Liver (tissue), 9 donors: Measurements from ENCODE around the gene XXYLT1. TPM values are rescaled to one million over a fixed set of nuclear protein-coding genes. Genes with fewer than 3 reads are reported as not detected.

Experiments used
- DNase-seq: peaks from one replicate; pipeline ENCODE4 v3.0.0-alpha.2; 2017; ENCODE audit warnings: low spot score
- H3K27ac ChIP-seq, 2 donors: one replicate each; pipeline ENCODE4 v1.7.0; 2013; ENCODE audit warnings: inconsistent platforms in 2 of 2, low read length in 2 of 2, control low read depth in 1 of 2, low read depth in 1 of 2, mild to moderate bottlenecking in 1 of 2
- H3K27me3 ChIP-seq, 4 donors: one replicate each; pipeline versions ENCODE4 v1.6.1 to v1.7.0; 2013; ENCODE audit warnings: low read length in 3 of 4, inconsistent platforms in 1 of 4, mild to moderate bottlenecking in 1 of 4, moderate library complexity in 1 of 4; ENCODE audit not compliant: control insufficient read depth in 4 of 4, insufficient read depth in 4 of 4
- H3K36me3 ChIP-seq, 4 donors: one replicate each; pipeline versions ENCODE4 v1.6.1 to v1.7.0; 2013; ENCODE audit warnings: low read length in 3 of 4, mild to moderate bottlenecking in 3 of 4, low read depth in 1 of 4, moderate library complexity in 1 of 4; ENCODE audit not compliant: control insufficient read depth in 4 of 4, insufficient read depth in 3 of 4
- H3K4me1 ChIP-seq, 4 donors: one replicate each; pipeline versions ENCODE4 v1.6.1 to v1.7.0; 2013; ENCODE audit warnings: low read length in 3 of 4, mild to moderate bottlenecking in 3 of 4, moderate library complexity in 1 of 4; ENCODE audit not compliant: control insufficient read depth in 4 of 4, insufficient read depth in 4 of 4
- H3K4me3 ChIP-seq, 3 donors: one replicate each; pipeline versions ENCODE4 v1.6.1 to v1.7.0; 2013; ENCODE audit warnings: low read length in 3 of 3, control low read depth in 1 of 3, low read depth in 1 of 3, mild to moderate bottlenecking in 1 of 3
- H3K9ac ChIP-seq, 2 donors: one replicate each; pipeline ENCODE4 v1.7.0; 2013; ENCODE audit warnings: low read length in 2 of 2, mild to moderate bottlenecking in 2 of 2, moderate library complexity in 2 of 2, control low read depth in 1 of 2, low read depth in 1 of 2
- H3K9me3 ChIP-seq, 4 donors: one replicate each; pipeline versions ENCODE4 v1.6.1 to v1.7.0; 2013; ENCODE audit warnings: low read length in 3 of 4; ENCODE audit not compliant: control insufficient read depth in 4 of 4
- EGR1 ChIP-seq, 2 donors: IDR thresholded peaks; 2 replicates each; pipeline ENCODE4 v1.6.1; 2016 to 2018; ENCODE audit warnings: antibody characterized with exemption in 2 of 2, low read depth in 2 of 2
- FOXA1 ChIP-seq: IDR thresholded peaks from 2 replicates; pipeline ENCODE4 v1.6.1; 2016; ENCODE audit warnings: antibody characterized with exemption
- FOXA2 ChIP-seq: IDR thresholded peaks from 2 replicates; pipeline ENCODE4 v1.6.1; 2016; ENCODE audit warnings: antibody characterized with exemption
- GABPA ChIP-seq, 2 donors: IDR thresholded peaks in 1 of 2; conservative IDR thresholded peaks in 1 of 2; 2 replicates each; pipeline ENCODE4 v1.6.1; 2016; ENCODE audit warnings: antibody characterized with exemption in 2 of 2, mild to moderate bottlenecking in 1 of 2, moderate library complexity in 1 of 2
- HNF4A ChIP-seq, 2 donors: conservative IDR thresholded peaks; 2 replicates each; pipeline ENCODE4 v1.6.1; 2016; ENCODE audit warnings: antibody characterized with exemption in 2 of 2, mild to moderate bottlenecking in 2 of 2
- HNF4G ChIP-seq: IDR thresholded peaks from 2 replicates; pipeline ENCODE4 v1.6.1; 2016; ENCODE audit warnings: antibody characterized with exemption
- JUND ChIP-seq, 2 donors: IDR thresholded peaks; 2 replicates each; pipeline ENCODE4 v1.6.1; 2016; ENCODE audit warnings: antibody characterized with exemption in 2 of 2
- RAD21 ChIP-seq, 2 donors: IDR thresholded peaks; 2 replicates each; pipeline ENCODE4 v1.6.1; 2016; ENCODE audit warnings: antibody characterized with exemption in 2 of 2, mild to moderate bottlenecking in 2 of 2
- RXRA ChIP-seq, 2 donors: IDR thresholded peaks; 2 replicates each; pipeline ENCODE4 v1.6.1; 2017 to 2018; ENCODE audit warnings: antibody characterized with exemption in 2 of 2, mild to moderate bottlenecking in 1 of 2
- SP1 ChIP-seq: IDR thresholded peaks from 2 replicates; pipeline ENCODE4 v1.6.1; 2018; ENCODE audit warnings: antibody characterized with exemption, mild to moderate bottlenecking
- TAF1 ChIP-seq: conservative IDR thresholded peaks from 2 replicates; pipeline ENCODE4 v1.6.1; 2016; ENCODE audit warnings: antibody characterized with exemption, mild to moderate bottlenecking
- WGBS: extraction: QIAGEN DNeasy Blood & Tissue Kit; methylation state at CpG from one replicate; pipeline ENCODE4 v1.1.7; 2013; 5-methylcytosine and 5-hydroxymethylcytosine counted together
- polyA plus RNA-seq, 2 donors: library from polyadenylated mRNA; stranded (reverse) in 1 of 2; unstranded in 1 of 2; fragments of 200-250 nt in 1 of 2; fragments of >200 nt in 1 of 2; fragmentation: Nextera tagmentation in 1 of 2; extraction: Ambion mirVana in 1 of 2; gene quantifications; one replicate each; pipeline versions ENCODE4 v1.2.1 to v1.2.3, GENCODE V29; 2013 to 2015
- total RNA-seq, 2 donors: library from RNA; depleted of rRNA; stranded (reverse); fragments of >200 nt; gene quantifications; one replicate each; pipeline ENCODE4 v1.2.3, GENCODE V29; 2014
- TF ChIP-seq, protein P1 (sequence below): IDR thresholded peaks from 2 replicates; pipeline ENCODE4 v1.6.1; 2016; ENCODE audit warnings: antibody characterized with exemption
- TF ChIP-seq, protein P2 (sequence below): fragments of 150-350 bp; IDR thresholded peaks from 2 replicates; pipeline ENCODE4 v1.5.1; 2017; ENCODE audit warnings: improper control_type of control experiment, low read depth, low read length; ENCODE audit not compliant: missing input control
- TF ChIP-seq, protein P3 (sequence below): IDR thresholded peaks from 2 replicates; pipeline ENCODE4 v1.6.1; 2016; ENCODE audit warnings: antibody characterized with exemption, mild to moderate bottlenecking
- TF ChIP-seq, protein P4 (sequence below): IDR thresholded peaks from 2 replicates; pipeline ENCODE4 v1.6.1; 2016; ENCODE audit warnings: antibody characterized with exemption
- donor health status: healthy.
- donor health status: healthy.
- donor health status: healthy.
- donor health status: healthy.
- donor health status: healthy.

XXYLT1 gene
- total and polyA plus RNA-seq, 4 donors: 0.93 to 7.6 (median 2.8) TPM

DNA sequence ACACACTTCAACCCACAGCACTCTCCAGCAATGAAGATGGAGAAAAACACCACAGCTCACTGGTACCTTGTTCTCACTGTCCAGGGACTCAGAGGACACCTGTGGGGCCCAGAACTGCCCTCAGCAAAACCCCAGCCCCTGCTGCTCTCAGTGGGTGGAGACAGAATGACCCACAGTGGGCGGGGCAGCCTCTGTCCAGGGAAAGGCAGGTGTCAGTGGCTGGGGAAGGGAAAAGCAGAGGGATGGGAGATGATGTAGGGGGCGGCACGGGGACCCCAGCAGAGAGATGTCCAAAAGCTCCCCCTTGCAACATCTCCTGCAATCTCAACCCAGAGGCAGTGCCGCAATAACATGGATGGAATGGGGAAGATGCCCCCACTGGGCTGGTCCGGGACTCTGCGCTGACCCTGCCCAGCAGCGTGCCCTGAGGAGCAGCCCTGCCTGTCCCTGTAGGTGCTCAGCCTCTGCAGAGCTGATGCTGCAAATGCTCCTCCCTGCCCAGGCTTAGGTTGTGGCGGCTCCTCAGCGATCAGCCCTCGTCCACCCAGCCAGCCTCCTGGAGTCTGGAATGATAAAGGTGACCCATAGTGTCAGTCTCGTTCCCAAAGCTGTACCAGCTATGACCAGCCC is 193.9 kb downstream of the XXYLT1 start:
- no peaks in the 10 kb centered on the region for H3K4me1 ChIP-seq
- no peaks in the 10 kb centered on the region for H3K9me3 ChIP-seq
- no peak for DNase-seq
- H3K27me3 ChIP-seq: no peaks in the 10 kb centered on the region
- no peak for TF ChIP-seq GABPA (IDR thresholded peaks at IDR 0.05 in 1 of 2, conservative IDR thresholded peaks at IDR 0.05 in 1 of 2)
- no peak for TF ChIP-seq JUND (IDR thresholded peaks at IDR 0.05)
- TF ChIP-seq FOXA2: no peak
- TF ChIP-seq, protein P1, sequence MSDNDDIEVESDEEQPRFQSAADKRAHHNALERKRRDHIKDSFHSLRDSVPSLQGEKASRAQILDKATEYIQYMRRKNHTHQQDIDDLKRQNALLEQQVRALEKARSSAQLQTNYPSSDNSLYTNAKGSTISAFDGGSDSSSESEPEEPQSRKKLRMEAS: no peak
- TF ChIP-seq, protein P2, sequence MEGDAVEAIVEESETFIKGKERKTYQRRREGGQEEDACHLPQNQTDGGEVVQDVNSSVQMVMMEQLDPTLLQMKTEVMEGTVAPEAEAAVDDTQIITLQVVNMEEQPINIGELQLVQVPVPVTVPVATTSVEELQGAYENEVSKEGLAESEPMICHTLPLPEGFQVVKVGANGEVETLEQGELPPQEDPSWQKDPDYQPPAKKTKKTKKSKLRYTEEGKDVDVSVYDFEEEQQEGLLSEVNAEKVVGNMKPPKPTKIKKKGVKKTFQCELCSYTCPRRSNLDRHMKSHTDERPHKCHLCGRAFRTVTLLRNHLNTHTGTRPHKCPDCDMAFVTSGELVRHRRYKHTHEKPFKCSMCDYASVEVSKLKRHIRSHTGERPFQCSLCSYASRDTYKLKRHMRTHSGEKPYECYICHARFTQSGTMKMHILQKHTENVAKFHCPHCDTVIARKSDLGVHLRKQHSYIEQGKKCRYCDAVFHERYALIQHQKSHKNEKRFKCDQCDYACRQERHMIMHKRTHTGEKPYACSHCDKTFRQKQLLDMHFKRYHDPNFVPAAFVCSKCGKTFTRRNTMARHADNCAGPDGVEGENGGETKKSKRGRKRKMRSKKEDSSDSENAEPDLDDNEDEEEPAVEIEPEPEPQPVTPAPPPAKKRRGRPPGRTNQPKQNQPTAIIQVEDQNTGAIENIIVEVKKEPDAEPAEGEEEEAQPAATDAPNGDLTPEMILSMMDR: no peak
- TF ChIP-seq, protein P3, sequence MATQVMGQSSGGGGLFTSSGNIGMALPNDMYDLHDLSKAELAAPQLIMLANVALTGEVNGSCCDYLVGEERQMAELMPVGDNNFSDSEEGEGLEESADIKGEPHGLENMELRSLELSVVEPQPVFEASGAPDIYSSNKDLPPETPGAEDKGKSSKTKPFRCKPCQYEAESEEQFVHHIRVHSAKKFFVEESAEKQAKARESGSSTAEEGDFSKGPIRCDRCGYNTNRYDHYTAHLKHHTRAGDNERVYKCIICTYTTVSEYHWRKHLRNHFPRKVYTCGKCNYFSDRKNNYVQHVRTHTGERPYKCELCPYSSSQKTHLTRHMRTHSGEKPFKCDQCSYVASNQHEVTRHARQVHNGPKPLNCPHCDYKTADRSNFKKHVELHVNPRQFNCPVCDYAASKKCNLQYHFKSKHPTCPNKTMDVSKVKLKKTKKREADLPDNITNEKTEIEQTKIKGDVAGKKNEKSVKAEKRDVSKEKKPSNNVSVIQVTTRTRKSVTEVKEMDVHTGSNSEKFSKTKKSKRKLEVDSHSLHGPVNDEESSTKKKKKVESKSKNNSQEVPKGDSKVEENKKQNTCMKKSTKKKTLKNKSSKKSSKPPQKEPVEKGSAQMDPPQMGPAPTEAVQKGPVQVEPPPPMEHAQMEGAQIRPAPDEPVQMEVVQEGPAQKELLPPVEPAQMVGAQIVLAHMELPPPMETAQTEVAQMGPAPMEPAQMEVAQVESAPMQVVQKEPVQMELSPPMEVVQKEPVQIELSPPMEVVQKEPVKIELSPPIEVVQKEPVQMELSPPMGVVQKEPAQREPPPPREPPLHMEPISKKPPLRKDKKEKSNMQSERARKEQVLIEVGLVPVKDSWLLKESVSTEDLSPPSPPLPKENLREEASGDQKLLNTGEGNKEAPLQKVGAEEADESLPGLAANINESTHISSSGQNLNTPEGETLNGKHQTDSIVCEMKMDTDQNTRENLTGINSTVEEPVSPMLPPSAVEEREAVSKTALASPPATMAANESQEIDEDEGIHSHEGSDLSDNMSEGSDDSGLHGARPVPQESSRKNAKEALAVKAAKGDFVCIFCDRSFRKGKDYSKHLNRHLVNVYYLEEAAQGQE: no peak
- TF ChIP-seq TAF1: no peak
- TF ChIP-seq RAD21 (IDR thresholded peaks at IDR 0.05): no peak
- TF ChIP-seq HNF4A (conservative IDR thresholded peaks at IDR 0.05): no peak
- TF ChIP-seq RXRA (IDR thresholded peaks at IDR 0.05): no peak
- no peak for TF ChIP-seq SP1
- TF ChIP-seq HNF4G: no peak
- 94% methylated on average over 11 of the region's 11 CpGs for WGBS
- no peak overlapping the region for H3K9ac ChIP-seq
- H3K36me3 ChIP-seq: no peaks in the 10 kb centered on the region
- no peak overlapping the region for H3K4me3 ChIP-seq
- H3K27ac ChIP-seq: no peak overlapping the region

DNA sequence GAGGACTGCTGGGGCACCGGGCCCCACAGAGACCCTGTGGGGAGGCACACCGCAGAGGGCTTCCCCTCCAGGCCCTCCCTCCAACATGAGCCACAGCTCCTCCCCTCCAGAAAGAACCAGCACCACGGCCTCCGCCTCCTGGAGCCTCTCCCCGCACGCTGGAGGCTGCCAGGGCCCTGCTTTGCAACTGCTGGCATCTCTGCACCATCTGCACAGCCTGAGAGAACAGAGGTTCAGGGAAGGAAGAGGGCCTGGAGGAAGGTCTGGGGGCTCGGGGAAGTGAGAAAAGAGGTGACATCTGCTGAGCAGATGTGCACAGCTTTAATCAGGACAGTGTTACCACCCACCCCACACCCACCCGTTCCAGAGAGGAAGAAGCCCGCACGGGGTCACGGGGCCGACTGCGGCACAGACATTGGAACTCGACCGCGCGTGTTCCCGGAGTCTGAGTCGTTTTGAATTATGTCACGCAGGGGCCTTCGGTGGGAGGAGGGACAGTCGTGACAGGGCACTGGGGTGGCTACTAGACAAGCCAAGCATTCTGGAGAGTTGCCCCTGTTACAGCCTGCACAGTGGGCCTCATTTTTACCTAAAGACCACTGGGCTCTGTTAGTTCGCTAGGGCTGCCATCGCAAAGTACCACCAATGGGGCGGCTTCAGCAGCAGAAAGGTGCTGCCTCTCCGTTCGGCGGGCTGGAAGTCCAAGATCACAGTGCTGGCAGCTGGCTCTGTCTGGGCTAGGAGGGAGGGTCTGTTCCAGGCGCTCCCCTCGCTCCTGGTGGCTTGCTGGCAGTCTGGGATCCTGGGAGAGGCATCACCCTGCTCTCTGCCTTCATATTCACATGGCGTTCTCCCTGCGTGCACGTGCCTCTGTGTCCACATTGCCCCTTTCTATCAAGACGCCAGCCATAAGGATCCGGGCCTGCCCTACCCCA is 194.8 kb downstream of the XXYLT1 start:
- Histone ChIP-seq H3K27me3 (no peaks in the 10 kb centered on the region), H3K4me1 (no peaks in the 10 kb centered on the region), H3K36me3 (no peaks in the 10 kb centered on the region), H3K9ac (no peak overlapping the region), H3K9me3 (no peaks in the 10 kb centered on the region), H3K27ac (no peak overlapping the region), H3K4me3 (no peak overlapping the region)
- TF ChIP-seq FOXA2 (no peak), EGR1 (IDR thresholded peaks at IDR 0.05; ENCODE audit: low read depth in 2 of 2) (no peak), FOXA1 (no peak), GABPA (IDR thresholded peaks at IDR 0.05 in 1 of 2, conservative IDR thresholded peaks at IDR 0.05 in 1 of 2) (no peak), HNF4G (no peak), SP1 (no peak), JUND (IDR thresholded peaks at IDR 0.05) (no peak), RXRA (IDR thresholded peaks at IDR 0.05) (no peak)
- TF ChIP-seq, protein P2: no peak
- TF ChIP-seq, protein P4, sequence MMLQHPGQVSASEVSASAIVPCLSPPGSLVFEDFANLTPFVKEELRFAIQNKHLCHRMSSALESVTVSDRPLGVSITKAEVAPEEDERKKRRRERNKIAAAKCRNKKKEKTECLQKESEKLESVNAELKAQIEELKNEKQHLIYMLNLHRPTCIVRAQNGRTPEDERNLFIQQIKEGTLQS: no peak
- DNase-seq: no peak
- WGBS: 93% methylated on average over 35 of the region's 35 CpGs
